Upper lobe of left lung (tissue), 6 donors: ENCODE results near the gene ZNF638. TPM values are rescaled to one million over a fixed set of nuclear protein-coding genes. Genes with fewer than 3 reads are reported as not detected.
"Not testable (repeated sequence)": the region's sequence is repeated elsewhere in the genome, so short reads cannot be mapped to it uniquely, and the experiment has no call there.

Experiments used
- ATAC-seq, 2 donors: fragments of 200-7000 bp; cut with Tn5 transposase; one replicate each; pipeline ENCODE4 v1.9.1; 2022; ENCODE audit warnings: mild to moderate bottlenecking in 2 of 2, moderate library complexity in 2 of 2; ENCODE audit not compliant: low FRiP score in 2 of 2
- DNase-seq, 2 donors: peaks; one replicate each; pipeline ENCODE4 v3.0.0-alpha.2; 2019 to 2020
- H3K27ac ChIP-seq, 4 donors: fragments of 200-600 bp; sonication (generic); one replicate each; pipeline ENCODE4 v1.5.1; 2016 to 2019
- H3K27me3 ChIP-seq, 4 donors: fragments of 200-600 bp; sonication (generic); one replicate each; pipeline ENCODE4 v1.5.1; 2017 to 2019
- H3K36me3 ChIP-seq, 4 donors: fragments of 200-600 bp; sonication (generic); one replicate each; pipeline ENCODE4 v1.5.1; 2016 to 2019
- H3K4me1 ChIP-seq, 4 donors: fragments of 200-600 bp; sonication (generic); one replicate each; pipeline ENCODE4 v1.5.1; 2018 to 2019
- H3K4me3 ChIP-seq, 4 donors: fragments of 200-600 bp; sonication (generic); one replicate each; pipeline ENCODE4 v1.5.1; 2017 to 2019; ENCODE audit warnings: mild to moderate bottlenecking in 2 of 4, moderate library complexity in 1 of 4
- H3K9me3 ChIP-seq, 4 donors: fragments of 200-600 bp; sonication (generic); one replicate each; pipeline ENCODE4 v1.5.1; 2018 to 2019
- EP300 ChIP-seq, 4 donors: sonication (generic); formaldehyde crosslinking; IDR thresholded peaks; one replicate each; pipeline ENCODE4 v1.5.1; 2017; ENCODE audit warnings: antibody characterized with exemption in 4 of 4, control low read depth in 2 of 4
- POLR2A ChIP-seq, 4 donors: fragments of 450-650 bp; IDR thresholded peaks; one replicate each; pipeline ENCODE4 v1.5.1; 2016 to 2017; ENCODE audit warnings: antibody characterized with exemption in 4 of 4, mild to moderate bottlenecking in 2 of 4
- POLR2AphosphoS5 ChIP-seq, 2 donors: sonication (generic); formaldehyde crosslinking; IDR thresholded peaks; one replicate each; pipeline ENCODE4 v1.5.1; 2017; ENCODE audit warnings: antibody characterized with exemption in 2 of 2
- WGBS, 2 donors: methylation state at CpG; one replicate each; pipeline ENCODE4 v1.1.5; 2017 to 2018; 5-methylcytosine and 5-hydroxymethylcytosine counted together
- total RNA-seq, 6 donors: library from RNA; depleted of rRNA in 4 of 6; stranded (reverse); fragments of >200 nt in 4 of 6; gene quantifications; one replicate each; pipeline versions ENCODE4 v1.1.0 to v1.2.1, GENCODE V29; 2016 to 2021
- TF ChIP-seq, protein P1 (sequence below), 6 experiments: fragments of 450-650 bp in 4 of 6; fragments of 200-600 bp in 2 of 6; sonication (generic) in 2 of 6; IDR thresholded peaks; one replicate each; pipeline ENCODE4 v1.5.1; 2016 to 2019; ENCODE audit warnings: antibody characterized with exemption in 6 of 6
- donor health status: DM: no; HTN: no; CAD: no; lungs with moderate emphysema.
- donor health status: DM: no; HTN: yes; CAD: no; lungs with severe emphysema.

Gene ZNF638
- total RNA-seq, 6 donors from 2014 or later, result 87.5 to 405 (median 115) TPM

- DNase-seq (no peak), ATAC-seq (peak in 1 of 2 donors; percentile 94)
- Histone ChIP-seq H3K4me3 (no peak overlapping the region), H3K27me3 (no peaks in the 10 kb centered on the region), H3K36me3 (no peaks in the 10 kb centered on the region), H3K9me3 (no peaks in the 10 kb centered on the region), H3K27ac (no peak overlapping the region), H3K4me1 (no peaks in the 10 kb centered on the region)
- TF ChIP-seq, protein P1, sequence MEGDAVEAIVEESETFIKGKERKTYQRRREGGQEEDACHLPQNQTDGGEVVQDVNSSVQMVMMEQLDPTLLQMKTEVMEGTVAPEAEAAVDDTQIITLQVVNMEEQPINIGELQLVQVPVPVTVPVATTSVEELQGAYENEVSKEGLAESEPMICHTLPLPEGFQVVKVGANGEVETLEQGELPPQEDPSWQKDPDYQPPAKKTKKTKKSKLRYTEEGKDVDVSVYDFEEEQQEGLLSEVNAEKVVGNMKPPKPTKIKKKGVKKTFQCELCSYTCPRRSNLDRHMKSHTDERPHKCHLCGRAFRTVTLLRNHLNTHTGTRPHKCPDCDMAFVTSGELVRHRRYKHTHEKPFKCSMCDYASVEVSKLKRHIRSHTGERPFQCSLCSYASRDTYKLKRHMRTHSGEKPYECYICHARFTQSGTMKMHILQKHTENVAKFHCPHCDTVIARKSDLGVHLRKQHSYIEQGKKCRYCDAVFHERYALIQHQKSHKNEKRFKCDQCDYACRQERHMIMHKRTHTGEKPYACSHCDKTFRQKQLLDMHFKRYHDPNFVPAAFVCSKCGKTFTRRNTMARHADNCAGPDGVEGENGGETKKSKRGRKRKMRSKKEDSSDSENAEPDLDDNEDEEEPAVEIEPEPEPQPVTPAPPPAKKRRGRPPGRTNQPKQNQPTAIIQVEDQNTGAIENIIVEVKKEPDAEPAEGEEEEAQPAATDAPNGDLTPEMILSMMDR (IDR thresholded peaks at IDR 0.05), result no peak
- TF ChIP-seq POLR2AphosphoS5 (IDR thresholded peaks at IDR 0.05) (no peak), EP300 (IDR thresholded peaks at IDR 0.05) (no peak), POLR2A (IDR thresholded peaks at IDR 0.05) (no peak)
- 77 to 79% methylated on average over 3 of the region's 3 CpGs for WGBS, 2 donors
Measured at GRCh38 chr2:71306762-71307161, 24.8 kb upstream of the ZNF638 start.

- Histone ChIP-seq H3K27ac (no peak overlapping the region), H3K4me1 (no peaks in the 10 kb centered on the region), H3K36me3 (no peaks in the 10 kb centered on the region), H3K4me3 (no peak overlapping the region), H3K27me3 (no peaks in the 10 kb centered on the region), H3K9me3 (peaks cover 0 to 14% (median 8%) of the 10 kb centered on the region in 4 donors)
- ATAC-seq (no peak), DNase-seq (no peak)
- TF ChIP-seq POLR2A (IDR thresholded peaks at IDR 0.05) (no peak), POLR2AphosphoS5 (IDR thresholded peaks at IDR 0.05) (no peak), EP300 (IDR thresholded peaks at IDR 0.05) (no peak)
- TF ChIP-seq, protein P1 (IDR thresholded peaks at IDR 0.05), result no peak
- 89 to 92% methylated on average over 9 of the region's 9 CpGs for WGBS, 2 donors
Measured at GRCh38 chr2:71313016-71313766, 18.4 kb upstream of the ZNF638 start.

DNA sequence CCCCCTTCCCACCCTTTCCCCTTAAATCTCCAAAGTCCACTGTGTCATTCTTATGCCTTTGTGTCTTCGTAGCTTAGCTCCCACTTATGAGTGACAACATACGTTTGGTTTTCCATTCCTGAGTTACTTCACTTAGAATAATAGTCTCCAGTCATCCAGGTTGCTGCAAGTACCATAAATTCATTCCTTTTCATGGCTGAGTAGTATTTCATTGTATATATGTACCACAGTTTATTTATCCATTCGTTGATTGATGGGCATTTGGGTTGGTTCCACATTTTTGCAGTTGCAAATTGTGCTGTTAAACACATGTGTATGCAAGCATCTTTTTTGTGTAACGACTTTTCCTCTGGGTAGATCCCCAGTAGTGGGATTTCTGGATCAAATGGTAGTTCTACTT is 14.5 kb upstream of the ZNF638 start:
- Histone ChIP-seq H3K9me3 (peaks cover 3 to 23% (median 11%) of the 10 kb centered on the region in 4 donors), H3K36me3 (no peaks in the 10 kb centered on the region), H3K4me3 (no peak overlapping the region), H3K27me3 (no peaks in the 10 kb centered on the region), H3K27ac (no peak overlapping the region), H3K4me1 (no peaks in the 10 kb centered on the region)
- WGBS, 2 donors, result 91 to 95% methylated on average over 4 of the region's 4 CpGs
- DNase-seq (no peak), ATAC-seq (no peak)
- no peak for TF ChIP-seq EP300 (IDR thresholded peaks at IDR 0.05)
- TF ChIP-seq POLR2AphosphoS5 (IDR thresholded peaks at IDR 0.05), result no peak
- no peak for TF ChIP-seq POLR2A (IDR thresholded peaks at IDR 0.05)
- TF ChIP-seq, protein P1 (IDR thresholded peaks at IDR 0.05), result no peak

DNA sequence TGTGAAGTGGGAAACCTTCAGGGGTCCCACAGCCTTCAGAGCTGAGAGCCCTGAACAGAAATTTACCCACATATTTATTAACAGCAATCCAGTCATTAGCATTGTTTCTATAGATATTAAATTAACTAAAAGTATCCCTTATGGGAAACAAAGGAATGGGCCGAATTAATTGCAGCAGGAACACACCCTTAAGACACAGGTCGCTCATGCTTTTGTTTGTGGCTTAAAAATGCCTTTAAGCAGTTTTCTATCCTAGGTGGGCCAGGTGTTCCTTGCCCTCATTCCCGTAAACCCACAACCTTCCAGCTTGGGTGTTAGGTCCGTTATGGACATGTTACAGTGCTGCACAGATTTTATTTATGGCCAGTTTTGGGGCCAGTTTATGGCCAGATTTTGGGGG is 13.7 kb upstream of the ZNF638 start:
- H3K27ac ChIP-seq, H3K36me3 ChIP-seq, H3K4me1 ChIP-seq, H3K4me3 ChIP-seq, H3K27me3 ChIP-seq, ATAC-seq, DNase-seq: not testable (repeated sequence)
- H3K9me3 ChIP-seq, result peaks cover 3 to 25% (median 14%) of the 10 kb centered on the region in 4 donors
- 94 to 95% methylated on average over 4 of the region's 4 CpGs for WGBS, 2 donors

GRCh38 chr2:71323386-71323785 is 8.2 kb upstream of the ZNF638 start:
- Histone ChIP-seq H3K9me3 (peaks cover 0 to 11% (median 6%) of the 10 kb centered on the region in 4 donors), H3K27me3 (no peaks in the 10 kb centered on the region), H3K4me3 (no peak overlapping the region), H3K4me1 (no peaks in the 10 kb centered on the region), H3K36me3 (no peaks in the 10 kb centered on the region), H3K27ac (no peak overlapping the region)
- DNase-seq (no peak), ATAC-seq (no peak)
- TF ChIP-seq POLR2A (IDR thresholded peaks at IDR 0.05), result no peak
- no peak for TF ChIP-seq EP300 (IDR thresholded peaks at IDR 0.05)
- TF ChIP-seq POLR2AphosphoS5 (IDR thresholded peaks at IDR 0.05), result no peak
- 93 to 98% methylated on average over 5 to 6 of the region's 6 CpGs for WGBS, 2 donors

DNA sequence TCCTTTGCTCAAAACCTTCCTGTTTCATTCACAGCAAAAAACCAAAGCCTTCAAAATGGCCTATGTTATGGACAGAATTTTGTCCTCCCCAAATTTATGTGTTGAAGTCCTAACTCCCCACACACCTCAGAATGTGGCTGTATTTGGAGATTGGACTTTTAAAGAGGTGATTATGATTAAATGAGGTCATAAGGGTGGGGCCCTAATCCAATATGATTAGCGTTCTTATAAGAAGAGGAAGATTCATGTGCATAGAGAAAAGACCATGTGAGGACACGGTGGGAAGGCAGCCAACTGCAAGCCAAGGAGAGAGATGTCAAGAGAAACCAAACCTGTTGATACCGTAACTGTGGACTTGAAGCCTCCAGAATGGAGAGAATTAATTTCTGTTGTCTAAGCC is 4.6 kb upstream of the ZNF638 start:
- TF ChIP-seq EP300 (IDR thresholded peaks at IDR 0.05) (no peak), POLR2AphosphoS5 (IDR thresholded peaks at IDR 0.05) (no peak), POLR2A (IDR thresholded peaks at IDR 0.05) (no peak)
- TF ChIP-seq, protein P1 (IDR thresholded peaks at IDR 0.05), result no peak
- peaks cover 0 to 7% (median 1%) of the 10 kb centered on the region in 4 donors for H3K9me3 ChIP-seq
- WGBS, 2 donors, result 95 to 98% methylated on average over 3 of the region's 3 CpGs

More for the DNA sequence above, 4.6 kb upstream of the ZNF638 start:
- H3K27me3 ChIP-seq, result no peaks in the 10 kb centered on the region
- ATAC-seq, result no peak
- H3K27ac ChIP-seq, result no peak overlapping the region
- no peaks in the 10 kb centered on the region for H3K36me3 ChIP-seq
- peaks cover 0 to 5% (median 4%) of the 10 kb centered on the region in 4 donors for H3K4me1 ChIP-seq
- no peak overlapping the region for H3K4me3 ChIP-seq
- DNase-seq, result no peak
